Fibroblast of peridontal ligament (primary cell): Measurements from ENCODE around the gene COTL1.
A peak's percentile ranks its signal among the peaks of the same experiment; 100 is the strongest.

ENCODE experiments used
- DNase-seq: peaks from one replicate; pipeline ENCODE4 v3.0.0-alpha.2; 2010; ENCODE audit errors: extremely low read depth

COTL1 gene

GRCh38 chr16:84552135-84552534 is 65.7 kb downstream of the COTL1 start:
- DNase-seq, result no peak

- DNase-seq, result no peak
Measured at GRCh38 chr16:84550096-84550495, 67.8 kb downstream of the COTL1 start.

GRCh38 chr16:84548971-84549844 is 68.7 kb downstream of the COTL1 start:
- no peak for DNase-seq

- no peak for DNase-seq
Measured at GRCh38 chr16:84548508-84548907, 69.4 kb downstream of the COTL1 start.

- no peak for DNase-seq
Measured at GRCh38 chr16:84547546-84548061, 70.3 kb downstream of the COTL1 start.

- no peak for DNase-seq
Measured at GRCh38 chr16:84546669-84547545, 71.0 kb downstream of the COTL1 start.

- no peak for DNase-seq
Measured at GRCh38 chr16:84545114-84545737, 72.7 kb downstream of the COTL1 start.

GRCh38 chr16:84544031-84544773 is 73.7 kb downstream of the COTL1 start:
- no peak for DNase-seq

- DNase-seq, result no peak
Measured at GRCh38 chr16:84543253-84543652, 74.6 kb downstream of the COTL1 start.

GRCh38 chr16:84541999-84542817 is 75.7 kb downstream of the COTL1 start:
- peak; percentile 42 for DNase-seq

GRCh38 chr16:84540194-84540593 is 77.7 kb downstream of the COTL1 start:
- DNase-seq, result no peak

- no peak for DNase-seq
Measured at GRCh38 chr16:84538222-84538840, 79.5 kb downstream of the COTL1 start.

- no peak for DNase-seq
Measured at GRCh38 chr16:84537491-84538151, 80.3 kb downstream of the COTL1 start.

- DNase-seq, result no peak
Measured at GRCh38 chr16:84535851-84536250, 82.0 kb downstream of the COTL1 start.

- DNase-seq, result no peak
Measured at GRCh38 chr16:84535408-84535807, 82.5 kb downstream of the COTL1 start.

- no peak for DNase-seq
Measured at GRCh38 chr16:84534815-84535214, 83.1 kb downstream of the COTL1 start.

- DNase-seq, result no peak
Measured at GRCh38 chr16:84532855-84533486, 84.9 kb downstream of the COTL1 start.

GRCh38 chr16:84532291-84532724 is 85.6 kb downstream of the COTL1 start:
- peak; percentile 98 for DNase-seq

- no peak for DNase-seq
Measured at GRCh38 chr16:84531671-84532111, 86.2 kb downstream of the COTL1 start.
